ENCODE results near the gene MALL.
"Not testable (repeated sequence)": the region's sequence is repeated elsewhere in the genome, so short reads cannot be mapped to it uniquely, and the experiment has no call there.

Gene MALL

DNA sequence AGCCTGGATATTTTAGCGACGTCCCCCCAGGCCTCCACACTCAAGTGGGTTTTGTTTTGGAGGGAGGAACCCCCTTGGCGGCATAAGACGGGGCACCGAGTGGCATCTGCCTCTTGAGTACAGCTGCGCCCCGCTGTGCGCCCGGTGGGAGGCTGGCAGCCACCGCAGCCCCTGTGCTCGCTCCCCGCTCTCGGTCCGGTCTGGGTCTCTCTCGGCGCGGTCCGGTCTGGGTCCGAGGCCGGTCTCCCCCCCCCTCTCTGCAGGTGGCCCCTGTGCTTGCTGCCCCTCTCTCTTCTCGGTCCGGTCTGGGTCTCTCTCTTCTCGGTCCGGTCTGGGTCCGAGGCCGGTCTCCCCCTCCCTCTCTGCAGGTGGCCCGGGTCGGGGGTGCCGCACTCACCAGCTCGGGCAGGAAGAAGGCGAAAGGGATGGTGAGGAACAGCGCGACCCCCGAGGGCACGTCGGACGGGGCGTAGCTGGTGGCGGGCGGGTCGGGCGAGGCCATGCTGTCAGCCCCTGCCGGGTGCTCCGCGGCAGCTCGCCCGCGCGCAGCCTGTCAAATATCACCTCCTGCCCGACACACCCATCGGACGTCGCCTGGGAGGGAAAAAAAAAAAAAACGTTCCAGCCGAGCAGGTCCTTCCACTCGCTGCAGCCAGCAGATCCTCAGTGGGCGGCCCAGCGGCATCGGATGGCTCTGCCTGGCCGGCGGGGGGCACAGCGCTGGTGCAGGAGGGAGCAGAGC is at the start of gene MALL:
TSS of gene MALL (minus strand) at position 532 of the 742 bp plus-strand sequence. CDS start at position 502, 30 bp downstream.
- Mint-ChIP-seq H3K36me3 (ENCODE audit: low read depth) (peaks cover 2% of the 10 kb centered on the region), H3K27me3 (ENCODE audit: low read depth) (peaks cover 51% of the 10 kb centered on the region), H3K4me3 (no peak within 1 kb of the TSS), H3K9me3 (no peaks in the 10 kb centered on the region), H3K27ac (no peak within 1 kb of the TSS), H3K4me1 (ENCODE audit: low read depth) (peaks cover 18% of the 10 kb centered on the region)

DNA sequence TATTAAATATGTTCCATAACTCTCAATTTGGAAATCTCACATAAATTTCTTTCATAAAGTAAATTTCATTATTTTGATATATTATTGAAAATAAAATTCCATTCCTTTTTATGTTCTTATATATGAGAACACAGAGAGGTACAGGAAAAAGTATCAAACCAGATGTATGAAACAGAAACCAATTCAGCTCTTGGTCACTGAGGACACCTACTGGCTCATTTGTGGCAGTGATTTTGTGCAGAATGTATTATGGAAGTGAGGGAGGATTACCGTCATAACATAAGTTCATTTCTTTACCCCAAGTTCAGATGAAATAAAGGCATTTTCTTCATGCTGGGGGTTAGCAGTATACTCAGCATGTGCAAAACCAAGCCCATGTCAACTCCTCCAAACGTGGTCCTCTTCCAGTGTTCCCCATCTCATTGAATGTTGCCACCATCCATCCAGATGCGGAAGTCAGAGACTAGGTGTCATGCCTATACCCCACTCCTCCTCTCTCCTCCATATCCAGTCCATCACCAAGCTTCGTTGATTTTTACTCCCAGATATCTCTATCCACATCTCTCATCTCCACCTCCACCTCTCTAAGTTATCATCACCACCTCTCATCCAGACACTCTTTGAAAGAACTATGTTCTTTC is 41.7 kb upstream of the MALL start:
- no peak overlapping the region for H3K27ac Mint-ChIP-seq
- H3K4me1 Mint-ChIP-seq (ENCODE audit: low read depth) = peaks cover 4% of the 10 kb centered on the region
- H3K9me3 Mint-ChIP-seq = peaks cover 24% of the 10 kb centered on the region
- peaks cover 5% of the 10 kb centered on the region for H3K36me3 Mint-ChIP-seq (ENCODE audit: low read depth)
- H3K27me3 Mint-ChIP-seq (ENCODE audit: low read depth) = peaks cover 8% of the 10 kb centered on the region
- H3K4me3 Mint-ChIP-seq = no peak overlapping the region

DNA sequence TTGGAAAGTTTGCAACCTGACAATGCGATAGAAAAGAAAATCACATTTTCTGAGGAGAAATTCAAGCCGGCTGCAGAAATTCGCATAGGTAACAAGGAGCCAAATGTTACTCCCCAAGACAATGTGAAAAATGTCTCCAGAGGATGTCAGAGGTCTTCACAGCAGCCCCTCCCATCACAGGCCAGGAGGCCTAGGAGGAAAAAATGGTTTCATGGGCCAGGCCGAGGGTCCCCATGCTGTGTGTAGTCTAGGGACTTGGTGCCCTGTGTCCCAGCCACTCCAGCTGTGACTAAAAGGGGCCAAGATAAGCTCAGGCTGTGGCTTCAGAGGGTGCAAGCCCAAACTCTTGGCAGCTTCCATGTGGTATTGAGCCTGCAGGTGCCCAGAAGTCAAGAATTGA is 39.2 kb upstream of the MALL start:
- H3K4me3 Mint-ChIP-seq = not testable (repeated sequence)

DNA sequence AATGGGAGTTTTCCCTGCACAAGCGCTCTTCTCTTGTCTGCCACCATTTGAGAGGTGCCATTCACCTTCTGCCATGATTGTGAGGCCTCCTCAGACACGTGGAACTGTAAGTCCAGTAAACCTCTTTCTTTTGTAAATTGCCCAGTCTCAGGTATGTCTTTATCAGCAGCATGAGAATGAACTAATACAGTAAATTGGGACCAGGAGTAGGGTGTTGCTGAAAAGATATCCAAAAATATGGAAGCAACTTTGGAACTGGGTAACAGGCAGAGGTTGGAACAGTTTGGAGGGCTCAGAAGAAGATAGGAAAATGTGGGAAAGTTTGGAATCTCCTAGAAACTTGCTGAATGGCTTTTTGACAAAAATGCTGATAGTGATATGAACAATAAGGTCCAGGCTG is 38.6 kb upstream of the MALL start:
- not testable (repeated sequence) for H3K4me1 Mint-ChIP-seq (ENCODE audit: low read depth); H3K27ac Mint-ChIP-seq; H3K36me3 Mint-ChIP-seq (ENCODE audit: low read depth); H3K27me3 Mint-ChIP-seq (ENCODE audit: low read depth); H3K4me3 Mint-ChIP-seq
- H3K9me3 Mint-ChIP-seq = peaks cover 24% of the 10 kb centered on the region

More for the DNA sequence above, 39.2 kb upstream of the MALL start:
- not testable (repeated sequence) for H3K27me3 Mint-ChIP-seq (ENCODE audit: low read depth); H3K27ac Mint-ChIP-seq; H3K4me1 Mint-ChIP-seq (ENCODE audit: low read depth); H3K36me3 Mint-ChIP-seq (ENCODE audit: low read depth)
- peaks cover 24% of the 10 kb centered on the region for H3K9me3 Mint-ChIP-seq

DNA sequence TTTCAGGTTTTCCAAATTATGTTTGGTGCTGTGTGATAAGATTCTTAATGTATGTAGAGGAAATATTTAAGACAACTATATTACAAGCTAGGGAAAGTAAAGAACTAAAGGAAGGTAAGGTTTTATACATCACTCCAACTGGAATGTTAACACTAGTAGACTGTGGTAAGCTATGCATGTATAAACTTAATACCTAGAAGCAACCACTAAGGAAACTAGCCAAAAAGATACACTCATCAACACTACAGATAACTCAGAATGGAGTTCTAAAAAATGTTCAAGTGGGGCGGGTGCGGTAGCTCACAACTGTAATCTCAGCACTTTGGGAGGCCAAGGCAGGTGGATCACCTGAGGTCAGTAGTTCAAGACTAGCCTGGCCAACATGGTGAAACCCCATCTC is 37.8 kb upstream of the MALL start:
- H3K27ac Mint-ChIP-seq = no peak overlapping the region
- H3K27me3 Mint-ChIP-seq (ENCODE audit: low read depth) = peaks cover 1% of the 10 kb centered on the region

DNA sequence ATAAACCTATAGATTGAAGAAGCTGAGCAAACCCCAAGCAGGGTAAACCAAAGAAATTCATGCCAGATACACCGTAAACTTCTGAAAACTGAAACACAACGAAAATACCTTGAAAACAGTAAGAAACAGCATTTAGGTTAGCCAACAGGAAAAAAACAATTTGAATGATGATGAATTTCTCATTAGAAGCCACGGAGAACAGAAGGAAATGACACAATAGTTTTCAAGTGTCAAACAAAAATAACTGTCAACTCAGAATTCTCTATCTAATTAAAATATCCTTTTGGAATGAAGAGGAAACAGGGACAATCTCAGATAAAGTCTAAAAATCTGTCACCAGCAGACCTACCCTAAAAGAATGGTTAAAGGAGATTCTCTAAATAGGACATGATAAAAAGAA is 37.3 kb upstream of the MALL start:
- peaks cover 4% of the 10 kb centered on the region for H3K4me1 Mint-ChIP-seq (ENCODE audit: low read depth)
- no peaks in the 10 kb centered on the region for H3K27me3 Mint-ChIP-seq (ENCODE audit: low read depth)
- H3K36me3 Mint-ChIP-seq (ENCODE audit: low read depth) = peaks cover 5% of the 10 kb centered on the region
- H3K27ac Mint-ChIP-seq = no peak overlapping the region
- H3K9me3 Mint-ChIP-seq = peaks cover 28% of the 10 kb centered on the region
- no peak overlapping the region for H3K4me3 Mint-ChIP-seq

More for the DNA sequence above, 37.8 kb upstream of the MALL start:
- Mint-ChIP-seq H3K4me3 (no peak overlapping the region), H3K9me3 (peaks cover 24% of the 10 kb centered on the region), H3K36me3 (ENCODE audit: low read depth) (peaks cover 5% of the 10 kb centered on the region), H3K4me1 (ENCODE audit: low read depth) (peaks cover 4% of the 10 kb centered on the region)

DNA sequence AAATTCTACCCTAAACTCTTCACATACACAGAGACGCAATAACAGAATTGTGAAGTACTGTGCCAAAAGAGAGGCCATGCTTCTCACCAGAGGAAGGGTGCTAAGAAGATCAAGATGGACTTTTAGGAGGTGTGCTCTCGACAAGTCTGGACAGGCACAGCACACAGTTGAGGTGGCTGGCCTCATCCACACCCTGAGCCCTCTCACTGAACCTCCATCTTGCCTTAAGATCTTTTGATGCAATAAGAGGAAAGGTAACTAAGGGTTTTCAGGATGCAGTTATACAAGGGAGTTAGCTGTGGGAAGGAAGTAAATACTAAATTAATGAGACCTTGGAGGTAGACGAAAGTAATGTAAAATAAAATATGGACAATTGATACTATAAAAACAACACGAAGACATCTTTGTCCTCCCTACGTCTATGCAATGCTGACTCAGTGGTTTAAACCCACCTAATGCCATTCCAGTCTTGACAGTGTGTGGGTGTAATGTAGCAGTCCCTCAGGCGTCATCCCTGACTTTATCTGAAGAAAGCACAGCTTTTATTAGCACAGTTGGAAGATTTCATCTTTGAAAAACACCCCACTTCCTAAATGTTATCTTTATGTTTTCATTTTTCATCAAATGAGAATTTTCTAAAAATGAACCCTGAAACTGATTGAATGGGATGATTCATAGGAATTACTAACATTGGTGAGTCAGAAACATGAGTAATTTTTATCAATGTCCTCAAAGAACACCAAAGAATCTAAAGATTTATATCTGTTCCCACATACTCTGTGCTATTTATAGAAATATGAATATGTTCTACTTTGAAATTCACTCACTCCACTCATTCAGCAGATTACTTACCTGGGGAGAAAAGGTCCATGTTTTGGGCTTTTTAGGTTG is 34.0 kb upstream of the MALL start:
- Mint-ChIP-seq H3K4me3 (no peak overlapping the region), H3K4me1 (ENCODE audit: low read depth) (no peaks in the 10 kb centered on the region), H3K27me3 (ENCODE audit: low read depth) (no peaks in the 10 kb centered on the region), H3K27ac (no peak overlapping the region), H3K9me3 (peaks cover 24% of the 10 kb centered on the region), H3K36me3 (ENCODE audit: low read depth) (peaks cover 3% of the 10 kb centered on the region)

DNA sequence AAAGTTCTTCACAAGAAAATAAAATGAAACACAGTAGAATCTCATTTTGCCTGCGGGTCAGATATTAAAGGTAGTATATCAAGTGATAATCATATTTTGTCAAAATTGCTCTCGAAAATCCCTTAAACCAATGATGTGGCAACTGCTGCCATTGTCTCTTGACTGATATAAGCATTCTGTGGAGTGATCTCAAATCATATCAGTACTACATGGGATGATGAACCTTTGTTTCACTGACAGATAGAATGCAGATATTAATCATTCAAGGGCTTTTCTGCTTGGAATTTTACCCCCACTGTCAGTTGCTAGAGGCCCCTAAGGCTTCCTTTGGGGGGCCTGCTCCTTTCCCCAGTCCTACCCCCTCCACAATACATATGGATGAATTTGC is 31.3 kb upstream of the MALL start:
- Mint-ChIP-seq H3K9me3 (peaks cover 4% of the 10 kb centered on the region), H3K4me1 (ENCODE audit: low read depth) (no peaks in the 10 kb centered on the region), H3K27ac (no peak overlapping the region), H3K36me3 (ENCODE audit: low read depth) (no peaks in the 10 kb centered on the region), H3K4me3 (no peak overlapping the region), H3K27me3 (ENCODE audit: low read depth) (no peaks in the 10 kb centered on the region)

DNA sequence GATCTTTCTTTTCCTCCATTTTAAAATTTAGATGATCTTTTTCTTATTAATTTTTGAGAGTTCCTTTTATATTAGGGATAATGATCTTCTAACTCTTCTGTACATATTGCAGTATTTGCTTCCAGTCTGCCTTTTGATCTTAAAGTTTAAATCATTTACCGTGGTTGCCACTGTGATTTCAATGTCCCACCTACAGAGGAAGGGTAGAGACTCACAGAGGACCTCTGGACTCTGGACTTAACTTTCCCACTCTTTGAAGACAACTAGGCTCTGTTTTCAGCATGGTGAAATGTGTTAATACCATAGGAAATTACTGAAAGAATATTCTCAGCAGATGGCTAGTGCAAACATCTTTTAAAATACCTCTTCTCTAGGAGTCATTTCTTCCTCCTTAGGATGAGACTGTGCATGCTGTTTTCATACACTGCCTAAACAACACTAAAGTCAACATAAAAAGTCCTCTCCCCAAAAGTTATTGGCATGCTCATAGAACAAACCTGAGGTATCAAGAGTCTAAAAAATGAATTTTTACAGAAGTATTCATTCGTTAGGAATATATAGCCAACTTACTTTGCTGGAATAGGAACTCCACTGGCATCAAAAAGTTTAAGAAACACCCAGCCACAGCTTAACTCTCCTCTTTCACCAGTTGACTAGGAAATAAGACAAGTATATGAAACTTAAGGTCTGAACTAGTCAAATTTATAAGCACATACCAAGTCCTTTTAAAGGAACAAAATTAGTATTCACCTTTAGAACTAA is 30.7 kb upstream of the MALL start:
- H3K36me3 Mint-ChIP-seq (ENCODE audit: low read depth) = no peaks in the 10 kb centered on the region
- no peak overlapping the region for H3K4me3 Mint-ChIP-seq
- H3K27me3 Mint-ChIP-seq (ENCODE audit: low read depth) = no peaks in the 10 kb centered on the region
- no peak overlapping the region for H3K27ac Mint-ChIP-seq
- H3K4me1 Mint-ChIP-seq (ENCODE audit: low read depth) = no peaks in the 10 kb centered on the region
- H3K9me3 Mint-ChIP-seq = peaks cover 4% of the 10 kb centered on the region

DNA sequence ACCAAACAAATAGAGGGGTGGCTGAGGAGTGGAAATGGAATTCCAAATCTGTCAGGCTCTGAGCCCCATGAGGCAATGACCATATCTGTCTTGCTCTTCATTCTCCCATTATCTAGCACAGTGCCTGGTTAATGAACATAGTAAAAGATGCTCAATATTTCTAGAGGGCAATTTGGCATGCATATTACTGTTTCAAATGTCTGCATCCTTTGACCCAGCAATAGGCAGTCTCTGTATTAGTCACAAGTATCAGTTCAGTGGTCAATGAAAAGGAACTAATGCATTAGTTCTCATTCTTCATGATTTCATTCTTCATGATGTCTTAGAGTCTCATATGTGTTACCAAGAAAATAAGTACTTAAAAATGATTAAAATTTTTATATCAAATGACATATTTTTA is 28.4 kb upstream of the MALL start:
- no peaks in the 10 kb centered on the region for H3K4me1 Mint-ChIP-seq (ENCODE audit: low read depth)
- no peaks in the 10 kb centered on the region for H3K36me3 Mint-ChIP-seq (ENCODE audit: low read depth)
- H3K27me3 Mint-ChIP-seq (ENCODE audit: low read depth) = no peaks in the 10 kb centered on the region
- peaks cover 4% of the 10 kb centered on the region for H3K9me3 Mint-ChIP-seq
- no peak overlapping the region for H3K27ac Mint-ChIP-seq
- H3K4me3 Mint-ChIP-seq = no peak overlapping the region

DNA sequence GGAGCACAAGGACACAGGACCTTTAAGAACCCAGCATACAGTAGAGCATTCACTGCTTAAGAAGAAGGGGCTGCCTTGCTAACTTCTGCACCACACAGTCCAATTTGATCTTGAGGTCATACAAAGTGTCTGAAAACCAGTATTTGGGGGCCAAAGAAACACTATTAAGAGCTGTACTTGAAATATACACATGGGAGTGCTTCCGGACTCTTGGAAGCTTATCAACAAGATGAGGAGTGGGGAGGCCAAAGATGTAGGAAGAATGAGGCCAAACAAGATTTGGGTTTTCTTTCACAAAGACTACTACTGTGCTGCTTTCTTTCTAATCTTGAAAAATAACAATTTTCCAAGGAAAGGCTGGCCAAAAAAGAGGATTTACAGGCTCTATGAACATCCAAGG is 24.8 kb upstream of the MALL start:
- Mint-ChIP-seq H3K4me1 (ENCODE audit: low read depth) (no peaks in the 10 kb centered on the region), H3K9me3 (no peaks in the 10 kb centered on the region), H3K27me3 (ENCODE audit: low read depth) (no peaks in the 10 kb centered on the region), H3K36me3 (ENCODE audit: low read depth) (no peaks in the 10 kb centered on the region), H3K4me3 (no peak overlapping the region), H3K27ac (no peak overlapping the region)

DNA sequence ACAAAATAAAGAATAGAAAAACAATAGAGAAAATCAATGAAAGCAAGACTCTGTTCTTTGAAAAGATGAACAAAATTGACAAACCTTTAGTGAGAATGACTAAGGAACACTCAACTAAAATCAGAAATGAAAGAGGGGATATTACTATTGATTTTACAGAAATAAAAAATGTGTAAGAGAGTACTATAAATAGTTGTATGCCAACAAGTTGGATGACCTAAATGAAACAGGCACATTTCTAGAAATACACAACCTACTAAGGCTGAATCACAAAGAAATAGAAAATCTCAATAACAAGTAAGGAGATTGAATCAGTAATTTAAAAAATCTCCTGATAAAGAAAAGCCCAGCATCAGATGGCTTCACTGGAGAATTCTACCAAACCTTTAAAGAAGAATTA is 18.4 kb upstream of the MALL start:
- Mint-ChIP-seq H3K27ac (no peak overlapping the region), H3K4me1 (ENCODE audit: low read depth) (no peaks in the 10 kb centered on the region), H3K27me3 (ENCODE audit: low read depth) (peaks cover 11% of the 10 kb centered on the region), H3K36me3 (ENCODE audit: low read depth) (no peaks in the 10 kb centered on the region), H3K4me3 (no peak overlapping the region), H3K9me3 (peaks cover 7% of the 10 kb centered on the region)

DNA sequence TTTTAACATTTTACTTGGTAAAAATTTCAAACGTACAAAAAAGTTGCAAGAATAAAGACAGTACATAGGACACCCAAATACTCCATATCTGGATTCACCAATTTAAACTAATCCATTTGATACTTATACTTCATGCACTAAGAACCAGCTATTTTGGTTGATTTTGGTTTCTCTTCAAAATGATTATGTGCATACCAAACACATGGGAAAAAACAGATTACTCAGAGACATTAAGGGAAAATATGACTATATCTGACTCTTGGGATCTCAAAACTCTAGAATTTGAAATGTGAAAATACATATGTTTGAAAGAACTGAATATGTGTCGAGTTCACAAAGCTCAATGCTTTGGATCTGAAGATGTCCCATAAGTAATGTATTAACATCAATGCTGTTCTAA is 15.5 kb upstream of the MALL start:
- Mint-ChIP-seq H3K4me1 (ENCODE audit: low read depth) (no peaks in the 10 kb centered on the region), H3K27me3 (ENCODE audit: low read depth) (peaks cover 11% of the 10 kb centered on the region), H3K36me3 (ENCODE audit: low read depth) (no peaks in the 10 kb centered on the region), H3K4me3 (no peak overlapping the region), H3K27ac (no peak overlapping the region), H3K9me3 (peaks cover 7% of the 10 kb centered on the region)

DNA sequence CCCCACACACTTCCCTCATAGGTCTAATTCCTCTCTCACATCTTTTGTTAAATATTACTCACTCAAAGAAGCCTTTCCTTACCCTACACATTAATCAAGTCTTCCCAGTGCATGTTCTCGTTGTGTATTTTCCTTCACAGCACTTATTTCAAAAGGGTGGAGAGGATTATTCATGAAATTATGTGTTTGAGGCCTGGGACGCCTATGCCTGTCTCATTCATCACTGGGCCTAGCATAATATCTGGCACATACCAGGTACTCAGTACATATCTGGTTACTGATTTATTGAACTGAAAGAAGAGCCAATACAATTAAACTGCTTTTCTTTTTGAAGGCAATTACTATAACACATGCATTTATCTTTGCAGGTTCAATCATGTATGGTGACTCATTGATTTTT is 15.1 kb upstream of the MALL start:
- no peaks in the 10 kb centered on the region for H3K4me1 Mint-ChIP-seq (ENCODE audit: low read depth)
- no peaks in the 10 kb centered on the region for H3K36me3 Mint-ChIP-seq (ENCODE audit: low read depth)
- no peak overlapping the region for H3K4me3 Mint-ChIP-seq
- H3K9me3 Mint-ChIP-seq = peaks cover 7% of the 10 kb centered on the region
- peaks cover 11% of the 10 kb centered on the region for H3K27me3 Mint-ChIP-seq (ENCODE audit: low read depth)
- no peak overlapping the region for H3K27ac Mint-ChIP-seq
